DMS 273 treated with DMSO at 0.1 percent for 48 hours (cell line): ENCODE data around the gene USP28.

ENCODE experiments used
- DNase-seq: peaks from one replicate; lab custom pipeline; 2025; lab: John Stamatoyannopoulos, UW

Gene USP28

GRCh38 chr11:113877670-113878055 lies 2.3 kb upstream of the USP28 start:
- no peak for DNase-seq

DNA sequence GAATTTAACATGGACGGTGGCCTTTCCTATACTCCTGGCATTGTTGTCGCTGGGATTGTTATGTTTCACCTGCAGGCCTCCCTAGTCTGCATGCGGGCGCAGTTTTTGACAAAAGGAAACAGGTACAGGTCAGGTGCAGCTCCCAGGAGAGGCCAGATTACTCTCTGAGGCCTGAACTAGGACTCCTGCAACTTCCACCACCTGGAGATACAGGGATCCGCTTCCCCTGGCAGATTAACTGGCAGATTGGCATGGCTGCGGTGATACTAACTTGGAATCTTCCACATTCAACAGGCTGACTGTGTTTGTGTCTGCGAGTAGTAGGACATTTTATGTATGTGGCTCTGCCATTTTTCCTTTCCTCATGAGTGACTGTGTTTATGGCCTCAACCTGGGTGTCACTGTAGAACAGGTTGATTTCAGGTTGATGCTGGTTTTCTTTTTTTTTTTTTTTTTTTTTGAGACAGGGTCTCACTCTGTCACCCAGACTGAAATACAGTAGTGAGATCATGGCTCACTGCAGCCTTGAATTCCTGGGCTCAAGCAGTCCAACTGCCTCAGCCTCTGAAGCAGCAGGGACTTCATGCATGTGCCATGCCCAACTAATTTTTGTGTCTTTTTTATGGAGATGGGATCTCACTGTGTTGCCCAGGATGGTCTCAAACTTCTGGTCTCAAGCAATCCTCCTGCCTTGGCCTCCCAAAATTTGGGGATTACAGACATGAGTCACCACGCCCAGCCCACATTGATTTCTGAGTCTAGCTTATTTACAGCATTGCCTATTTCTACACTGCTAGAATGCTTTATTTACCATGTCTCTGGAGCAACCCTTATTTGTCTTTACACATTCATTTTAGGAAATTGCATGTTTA lies 1.7 kb upstream of the USP28 start:
- no peak for DNase-seq

DNA sequence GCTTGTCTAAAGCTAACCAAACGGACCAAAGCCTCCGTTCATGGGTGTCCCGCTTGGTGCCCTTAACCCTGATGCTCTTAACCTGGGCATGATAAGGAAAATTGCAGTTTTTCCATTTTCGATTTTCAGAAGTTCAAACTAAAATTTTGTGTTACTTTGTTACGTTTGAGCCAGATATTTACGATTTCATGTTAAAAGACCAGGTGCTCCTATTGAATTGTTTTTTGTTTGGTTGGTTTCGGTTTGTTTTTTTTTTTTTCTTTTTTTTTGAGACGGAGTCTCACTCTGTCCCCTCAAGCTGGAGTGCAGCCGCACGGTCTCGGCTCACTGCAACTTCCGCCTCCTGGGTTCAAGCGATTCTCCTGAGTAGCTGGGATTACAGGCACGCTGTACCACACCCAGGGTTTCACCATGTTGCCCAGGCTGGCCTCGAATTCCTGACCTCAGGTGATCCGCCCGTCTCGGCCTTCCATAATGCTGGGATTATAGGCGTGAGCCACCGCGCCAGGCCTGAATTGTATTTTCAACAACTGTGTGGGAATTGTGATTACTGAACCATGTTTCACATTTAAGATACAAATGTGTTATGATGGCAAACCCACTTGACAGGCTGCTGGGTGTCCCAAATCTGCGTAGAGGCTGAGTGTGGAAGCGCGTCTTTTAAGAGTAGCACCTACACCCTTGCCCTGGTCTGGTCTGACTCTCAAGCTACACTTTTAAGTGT lies 864 bp upstream of the USP28 start:
- DNase-seq: no peak

DNA sequence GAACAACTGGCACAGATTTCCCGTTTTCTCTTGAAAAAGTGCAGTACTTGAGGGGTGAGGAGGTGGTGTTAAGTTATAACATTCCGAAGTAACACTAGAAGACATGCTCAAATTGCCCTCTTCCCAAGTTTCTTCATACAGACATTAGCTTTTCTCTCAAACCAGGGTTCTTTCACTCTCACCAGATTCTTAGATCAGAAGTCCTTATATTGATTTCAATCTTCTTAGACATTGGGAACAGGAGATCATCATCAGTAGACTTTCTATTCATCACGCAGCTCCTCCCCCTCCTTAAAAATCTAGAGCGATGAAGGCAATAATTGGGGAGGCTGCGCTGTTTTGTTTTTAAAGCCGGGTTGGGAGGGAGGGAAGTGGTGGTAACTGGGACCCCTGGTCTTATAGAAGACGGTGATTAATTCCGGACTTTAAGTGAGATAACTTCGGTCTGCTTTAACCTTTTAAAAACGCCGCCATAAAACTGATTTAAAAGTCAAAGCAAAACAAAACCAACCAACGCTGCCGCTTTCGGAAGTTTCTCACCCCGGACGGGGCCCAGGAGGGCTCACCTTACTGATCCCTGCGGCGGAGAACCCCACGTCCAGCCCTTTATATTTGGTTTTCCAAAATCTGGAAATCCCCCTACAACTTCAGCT lies 665 bp downstream of the USP28 start:
- no peak for DNase-seq

GRCh38 chr11:113874096-113874495 lies 1.3 kb downstream of the USP28 start:
- no peak for DNase-seq

DNA sequence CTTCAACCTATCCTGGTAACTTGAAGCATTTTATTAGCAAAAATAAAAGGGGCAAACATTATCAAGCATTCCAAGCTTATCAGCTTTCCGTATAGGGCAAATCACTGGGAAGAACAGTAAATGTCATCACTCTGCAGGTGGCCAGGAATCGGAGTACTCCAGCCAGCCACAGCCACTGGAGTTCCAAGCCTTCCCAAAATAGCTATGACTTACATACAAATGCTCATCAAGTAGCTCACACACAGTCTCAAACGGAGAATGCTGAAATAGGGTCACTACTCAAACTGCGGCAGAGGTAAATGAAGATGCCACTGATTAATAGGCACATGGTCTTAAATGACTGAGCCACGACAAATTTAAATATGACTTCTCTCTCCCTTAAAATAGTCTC lies 2.1 kb downstream of the USP28 start:
- no peak for DNase-seq

- no peak for DNase-seq
Measured at GRCh38 chr11:113871336-113871735, 4.0 kb downstream of the USP28 start.

GRCh38 chr11:113867843-113868503 lies 7.4 kb downstream of the USP28 start:
- no peak for DNase-seq

DNA sequence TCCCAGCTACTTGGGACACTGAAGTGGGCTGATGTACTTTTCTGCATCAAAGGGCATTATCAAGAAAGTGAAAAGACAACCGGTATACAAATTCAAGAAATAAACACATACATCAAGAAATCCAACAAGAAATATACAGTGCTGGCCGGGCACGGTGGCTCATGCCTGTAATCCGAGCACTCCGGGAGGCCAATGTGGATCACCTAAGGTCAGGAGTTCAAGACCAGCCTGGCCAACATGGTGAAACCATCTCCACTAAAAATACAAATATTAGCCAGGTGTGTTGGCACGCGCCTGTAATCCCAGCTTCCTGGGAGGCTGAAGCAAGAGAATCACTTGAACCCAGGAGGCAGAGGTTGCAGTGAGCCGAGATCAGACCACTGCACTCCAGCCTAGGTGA lies 9.5 kb downstream of the USP28 start:
- DNase-seq: no peak

- DNase-seq: no peak
Measured at GRCh38 chr11:113864410-113864809, 11.0 kb downstream of the USP28 start.

GRCh38 chr11:113862435-113862834 lies 12.9 kb downstream of the USP28 start:
- no peak for DNase-seq

DNA sequence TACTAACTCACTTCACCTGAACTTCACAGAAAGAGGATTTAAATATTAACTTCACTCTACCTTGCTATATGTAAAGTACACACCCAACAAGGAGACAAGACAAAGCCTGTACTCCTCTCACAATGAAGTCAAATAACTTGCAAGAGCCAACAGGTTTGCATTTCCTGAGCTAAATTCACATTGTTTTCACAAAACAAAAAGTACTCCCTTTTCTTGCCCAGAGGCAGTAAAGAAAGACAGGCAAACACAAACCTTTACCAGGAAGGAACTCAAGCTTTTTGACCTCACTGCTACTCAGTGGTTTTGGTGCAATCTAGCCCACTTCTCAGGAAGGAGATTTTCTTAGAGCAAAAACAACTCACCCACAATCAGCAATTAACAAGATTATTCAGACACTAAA lies 15.7 kb downstream of the USP28 start:
- no peak for DNase-seq

- no peak for DNase-seq
Measured at GRCh38 chr11:113856966-113857759, 18.2 kb downstream of the USP28 start.

DNA sequence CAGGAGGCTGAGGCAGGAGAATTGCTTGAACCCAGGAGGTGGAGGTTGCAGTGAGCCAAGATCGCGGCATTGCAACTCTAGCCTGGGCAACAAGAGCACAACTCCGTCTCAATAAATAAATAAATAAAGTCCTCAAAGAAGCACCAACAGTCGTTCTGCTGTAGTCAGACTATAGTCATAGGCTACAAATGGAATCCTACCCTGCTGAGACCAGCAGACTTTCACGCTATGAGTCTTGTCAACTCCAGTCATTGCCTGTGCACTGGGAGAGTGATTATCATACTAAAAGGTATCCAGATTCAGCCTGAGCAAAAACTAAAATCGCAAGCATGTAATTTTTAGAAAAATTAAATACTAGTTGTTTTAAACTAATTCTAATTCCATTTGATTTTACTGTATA lies 19.6 kb downstream of the USP28 start:
- DNase-seq: no peak

DNA sequence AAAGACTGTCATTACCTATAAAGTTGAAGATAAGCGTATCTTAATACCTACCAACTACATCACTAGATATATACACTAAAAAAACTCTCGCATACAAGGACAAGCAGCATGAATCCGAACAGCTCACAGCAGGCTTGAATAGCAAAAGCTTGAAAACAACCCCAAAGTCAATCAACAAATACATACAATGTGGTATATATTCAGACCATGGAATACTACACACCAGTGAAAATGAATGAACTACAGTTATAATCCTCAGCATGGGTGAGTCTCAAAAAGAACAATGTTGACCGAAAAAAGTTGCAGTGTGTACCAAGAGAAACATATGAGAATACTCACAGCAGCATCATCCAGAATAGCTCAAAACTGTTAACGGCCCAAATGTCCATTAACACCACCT lies 25.2 kb downstream of the USP28 start:
- no peak for DNase-seq

- DNase-seq: no peak
Measured at GRCh38 chr11:113849713-113850112, 25.7 kb downstream of the USP28 start.

GRCh38 chr11:113847580-113847979 lies 27.8 kb downstream of the USP28 start:
- DNase-seq: no peak

DNA sequence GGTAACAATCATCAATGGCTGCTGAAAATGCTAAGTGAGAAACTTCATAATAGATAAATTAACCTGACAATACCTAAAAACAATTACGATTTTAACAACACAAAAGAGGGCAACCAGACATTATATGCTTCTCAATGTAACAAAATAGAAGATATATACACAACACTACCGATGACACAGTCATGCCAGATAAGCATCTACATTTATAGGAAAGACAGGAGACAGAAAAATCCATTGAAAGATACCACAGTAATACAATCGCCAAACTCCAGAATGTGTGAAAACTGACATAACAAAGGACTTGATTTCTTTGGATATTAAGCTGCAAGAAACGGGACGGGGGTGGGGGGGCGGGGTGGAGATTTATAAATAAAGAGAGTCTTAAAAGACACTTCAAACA lies 28.3 kb downstream of the USP28 start:
- no peak for DNase-seq

GRCh38 chr11:113841691-113842090 lies 33.7 kb downstream of the USP28 start:
- no peak for DNase-seq

GRCh38 chr11:113840932-113841664 lies 34.3 kb downstream of the USP28 start:
- no peak for DNase-seq

DNA sequence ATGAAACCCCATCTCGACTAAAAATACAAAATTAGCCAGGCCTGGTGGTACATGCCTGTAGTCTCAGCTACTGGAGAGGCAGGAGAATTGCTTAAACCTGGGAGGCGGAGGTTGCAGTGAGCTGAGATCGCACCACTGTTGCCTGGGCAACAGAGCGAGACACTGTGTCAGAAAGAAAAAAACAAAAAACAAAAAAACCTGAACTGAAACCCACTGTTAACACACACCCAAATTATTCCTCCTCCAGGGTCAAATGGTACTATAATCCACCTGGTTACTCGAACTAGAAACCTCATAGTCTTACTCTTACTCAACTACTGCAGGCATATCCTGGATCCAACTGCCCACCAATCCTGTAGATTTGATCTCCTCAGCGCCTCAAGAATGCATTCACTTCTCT lies 35.5 kb downstream of the USP28 start:
- no peak for DNase-seq
